GM12878 (cell line): ENCODE data around the gene C10orf88. TPM values are rescaled to one million over a fixed set of nuclear protein-coding genes. Genes with fewer than 3 reads are reported as not detected.

ENCODE experiments used
- ATAC-seq: fragments of 200-7000 bp; cut with Tn5 transposase; 3 replicates; pipeline ENCODE4 v1.9.1; 2020; ENCODE audit warnings: mild to moderate bottlenecking, moderate library complexity
- BruUV-seq: library from RNA; stranded (reverse); fragments of 400-500 nt; replicated peaks from 2 replicates; lab custom pipeline; 2021; lab: Mats Ljungman, UMichigan
- CTCF ChIA-PET: fragments of 300-600 bp; sonication (Branson Sonifier 250); formaldehyde crosslinking; extraction: SDS; loops from one replicate; lab custom pipeline; 2021; ENCODE audit warnings: inconsistent platforms; lab: Yijun Ruan, JAX
- POLR2A ChIA-PET: fragments of 350-600 bp; formaldehyde crosslinking; extraction: SDS; loops from one replicate; lab custom pipeline; 2021; ENCODE audit warnings: inconsistent platforms; lab: Charles Lee
- RAD21 ChIA-PET: fragments of 300-600 bp; sonication (Branson Sonifier 250); formaldehyde crosslinking; loops from one replicate; lab custom pipeline; 2023; ENCODE audit warnings: antibody characterized with exemption; ENCODE audit not compliant: unreplicated experiment; lab: Charles Lee
- SMC1A ChIA-PET: fragments of 300-600 bp; sonication (Branson Sonifier 250); formaldehyde crosslinking; loops from one replicate; lab custom pipeline; 2023; ENCODE audit not compliant: unreplicated experiment, uncharacterized antibody; lab: Charles Lee
- DNase-seq: peaks from one replicate; pipeline ENCODE4 v3.0.0-alpha.2; 2011; ENCODE audit warnings: low read depth, low spot score
- FAIRE-seq: peaks from 3 replicates; lab custom pipeline; 2011; peaks lifted over from hg19 to GRCh38; lab: Jason Lieb, UNC
- H2AFZ ChIP-seq: 2 replicates; pipeline ENCODE4 v1.6.0; 2011; ENCODE audit warnings: low read depth, low read length, control low read depth; ENCODE audit not compliant: control insufficient read depth
- H3K27ac ChIP-seq: 2 replicates; pipeline ENCODE4 v1.5.1; 2011; ENCODE audit warnings: control low read depth; ENCODE audit not compliant: control insufficient read depth, insufficient read depth
- H3K27me3 ChIP-seq, 2 experiments: replicated peaks in 1 of 2; 2 replicates each; pipeline versions ENCODE4 v1.6.0 to v1.6.1; 2011; ENCODE audit warnings: low read length in 1 of 2; ENCODE audit not compliant: control insufficient read depth in 2 of 2, insufficient read depth in 2 of 2
- H3K36me3 ChIP-seq, 2 experiments: 2 replicates each; pipeline ENCODE4 v1.5.1; 2011; ENCODE audit warnings: low read length in 1 of 2; ENCODE audit not compliant: control insufficient read depth in 2 of 2, insufficient read depth in 2 of 2
- H3K4me1 ChIP-seq: 2 replicates; pipeline ENCODE4 v1.6.1; 2011; ENCODE audit warnings: mild to moderate bottlenecking, low read length, moderate library complexity, mixed read lengths; ENCODE audit not compliant: control insufficient read depth, insufficient read depth
- H3K4me2 ChIP-seq: 2 replicates; pipeline ENCODE4 v1.6.0; 2011; ENCODE audit warnings: control low read depth; ENCODE audit not compliant: control insufficient read depth, insufficient read depth
- H3K4me3 ChIP-seq: fragments of 200-600 bp; sonication (generic); 2 replicates; pipeline ENCODE4 v1.5.1; 2016
- H3K79me2 ChIP-seq: 2 replicates; pipeline ENCODE4 v1.6.0; 2011; ENCODE audit warnings: low read length; ENCODE audit not compliant: control insufficient read depth, insufficient read depth
- H3K9ac ChIP-seq: 2 replicates; pipeline ENCODE4 v1.8.0; 2011; ENCODE audit warnings: low read length, control low read depth, mixed read lengths; ENCODE audit not compliant: control insufficient read depth, insufficient read depth
- H3K9me3 ChIP-seq: replicated peaks from 3 replicates; pipeline ENCODE4 v1.5.1; 2011; ENCODE audit warnings: mild to moderate bottlenecking, low read length; ENCODE audit not compliant: control insufficient read depth, insufficient read depth
- H4K20me1 ChIP-seq: 2 replicates; pipeline ENCODE4 v1.6.0; 2011; ENCODE audit not compliant: control insufficient read depth, insufficient read depth
- CHD4 ChIP-seq: fragments of 200-600 bp; sonication (generic); IDR thresholded peaks from 2 replicates; pipeline ENCODE4 v1.6.1; 2016; ENCODE audit warnings: mild to moderate bottlenecking
- GABPA ChIP-seq: IDR thresholded peaks from 2 replicates; pipeline ENCODE4 v1.6.1; 2014; ENCODE audit warnings: antibody characterized with exemption, low read depth, mild to moderate bottlenecking, inconsistent platforms
- GATAD2B ChIP-seq: fragments of 450-650 bp; conservative IDR thresholded peaks from 2 replicates; pipeline ENCODE4 v1.6.1; 2017; ENCODE audit warnings: low read depth, mild to moderate bottlenecking, moderate library complexity
- IRF3 ChIP-seq: fragments of 450-650 bp; IDR thresholded peaks from 2 replicates; pipeline ENCODE4 v1.6.1; 2014; ENCODE audit warnings: mild to moderate bottlenecking
- KAT2A ChIP-seq: conservative IDR thresholded peaks from 2 replicates; pipeline ENCODE4 v1.6.1; 2011; ENCODE audit warnings: low read depth, low read length; ENCODE audit not compliant: control insufficient read depth
- LARP7 ChIP-seq: fragments of 450-650 bp; IDR thresholded peaks from 2 replicates; pipeline ENCODE4 v1.6.1; 2017; ENCODE audit warnings: mild to moderate bottlenecking
- MTA3 ChIP-seq: IDR thresholded peaks from 2 replicates; pipeline ENCODE4 v1.6.1; 2012; ENCODE audit warnings: low read length, inconsistent platforms, borderline replicate concordance
- POLR2AphosphoS5 ChIP-seq: IDR thresholded peaks from 2 replicates; pipeline ENCODE4 v1.6.1; 2011; ENCODE audit warnings: mild to moderate bottlenecking, low read length, inconsistent platforms
- RAD21 ChIP-seq: IDR thresholded peaks from 2 replicates; pipeline ENCODE4 v1.6.1; 2011; ENCODE audit warnings: mild to moderate bottlenecking, low read depth, low read length, moderate library complexity; ENCODE audit not compliant: insufficient read depth
- TCF3 ChIP-seq: IDR thresholded peaks from 2 replicates; pipeline ENCODE4 v1.6.1; 2012; ENCODE audit warnings: low read depth, mild to moderate bottlenecking, low read length, borderline replicate concordance; ENCODE audit not compliant: insufficient read depth
- ZNF217 ChIP-seq: fragments of 450-650 bp; IDR thresholded peaks from 2 replicates; pipeline ENCODE4 v1.6.1; 2017; ENCODE audit warnings: antibody characterized with exemption, mild to moderate bottlenecking
- ZSCAN29 ChIP-seq: fragments of 450-650 bp; IDR thresholded peaks from 2 replicates; pipeline ENCODE4 v1.6.1; 2017; ENCODE audit warnings: mild to moderate bottlenecking, moderate library complexity
- WGBS: methylation state at CpG from one replicate; pipeline ENCODE4 v1.1.6; 2016; ENCODE audit warnings: low lambda C conversion rate; ENCODE audit not compliant: insufficient replicate concordance, insufficient coverage; ENCODE audit errors: missing lambda C conversion rate; 5-methylcytosine and 5-hydroxymethylcytosine counted together
- in situ Hi-C: fragments of 300-500 bp; cut with MboI; formaldehyde crosslinking; loops from 9 replicates; pipeline ENCODE4 v1.14.3; 2018; ENCODE audit warnings: mixed read lengths
- intact Hi-C: fragments of 100-400 bp; cut with micrococcal nuclease; formaldehyde crosslinking; loops from one replicate; pipeline ENCODE4 v1.14.2; 2022; ENCODE audit not compliant: unreplicated experiment
- polyA plus RNA-seq, 11 experiments: library from polyadenylated mRNA; depleted of rRNA in 4 of 11; unstranded in 6 of 11; stranded (reverse) in 5 of 11; fragments of >200 nt; fragmentation: Nextera tagmentation in 4 of 11; fragmentation: Illumina TruSeq in 1 of 11; extraction: Ambion mirVana in 4 of 11; extraction: Trizol in 1 of 11; gene quantifications; 1 replicate in 1 of 11; 2 replicates in 10 of 11; pipeline versions ENCODE4 v1.2.1 to v1.2.3, GENCODE V29; 2011 to 2016; ENCODE audit warnings: inconsistent platforms in 2 of 11, missing spikeins in 2 of 11, low read depth in 1 of 11
- total RNA-seq, 4 experiments: library from RNA; depleted of rRNA in 3 of 4; stranded (reverse); fragments of >200 nt in 3 of 4; fragmentation: Illumina TruSeq in 1 of 4; extraction: Trizol in 1 of 4; gene quantifications; 2 replicates each; pipeline versions ENCODE4 v1.2.1 to v1.2.3, GENCODE V29; 2013 to 2021

The C10orf88 gene
- total and polyA plus RNA-seq, 10 of the 15 experiments (the other 5 are each of a cell fraction or from before 2014, with no cell fraction given) = 4.7 to 12.5 (median 8.5) TPM

GRCh38 chr10:122984708-122985107 is 30.7 kb upstream of the C10orf88 start:
- H3K36me3 ChIP-seq = 0 out of 4 replicates have a peak, but pooled peaks cover 0 to 3% of the 10 kb centered on the region in 2 experiments
- no peaks in the 10 kb centered on the region for H4K20me1 ChIP-seq
- H2AFZ ChIP-seq = no peak overlapping the region
- no peak overlapping the region for H3K4me3 ChIP-seq
- 100% methylated on average over 2 of the region's 2 CpGs for WGBS
- in situ Hi-C loops = no loop called here
- H3K27me3 ChIP-seq = no peaks in the 10 kb centered on the region
- no peaks in the 10 kb centered on the region for H3K79me2 ChIP-seq
- RAD21 ChIA-PET = no interaction called here
- no peak for TF ChIP-seq MTA3
- TF ChIP-seq RAD21 = no peak
- TF ChIP-seq KAT2A = no peak
- TF ChIP-seq IRF3 = no peak
- POLR2A ChIA-PET = interaction anchor here (2.0 kb wide), 1 partner anchor 24 kb away, joined by 6 read pairs; the partner anchor contains the start of genes ACADSB and IKZF5
- CTCF ChIA-PET = interaction anchor here (1.4 to 4.9 kb wide), 3 partner anchors 22 to 335 kb away, joined by 3 to 19 read pairs (median 5); no protein-coding TSS in a partner anchor
- no peak overlapping the region for H3K27ac ChIP-seq
- ATAC-seq (no peak), DNase-seq (no peak), FAIRE-seq (no peak)
- intact Hi-C loops = no loop called here
- no peaks in the 10 kb centered on the region for H3K9me3 ChIP-seq
- no peak overlapping the region for H3K4me2 ChIP-seq
- peaks cover 4% of the 10 kb centered on the region for H3K4me1 ChIP-seq
- no peak overlapping the region for H3K9ac ChIP-seq
- SMC1A ChIA-PET = interaction anchor here (1.1 to 2.5 kb wide), 4 partner anchors 10 to 26 kb away, joined by 3 to 7 read pairs (median 6); no protein-coding TSS in a partner anchor
- no TSS peak for BruUV-seq

GRCh38 chr10:122983898-122984297 is 29.9 kb upstream of the C10orf88 start:
- H3K4me1 ChIP-seq = peaks cover 4% of the 10 kb centered on the region
- TF ChIP-seq GABPA (no peak), ZNF217 (no peak), LARP7 (no peak), TCF3 (no peak), GATAD2B (no peak), CHD4 (no peak), ZSCAN29 (no peak), POLR2AphosphoS5 (no peak)
- TF ChIP-seq, all 136 proteins: peak for 0
- ChIA-PET SMC1A (interaction anchor here (1.8 to 2.5 kb wide), 3 partner anchors 14 to 27 kb away, joined by 6 to 7 read pairs (median 6); no protein-coding TSS in a partner anchor), CTCF (interaction anchor here (1.1 to 4.9 kb wide), 4 partner anchors 14 to 335 kb away, joined by 3 to 19 read pairs (median 6); no protein-coding TSS in a partner anchor), RAD21 (no interaction called here), POLR2A (interaction anchor here (2.0 kb wide), 1 partner anchor 24 kb away, joined by 6 read pairs; the partner anchor contains the start of genes ACADSB and IKZF5)
- Histone ChIP-seq H3K4me2 (no peak overlapping the region), H3K4me3 (no peak overlapping the region), H3K9ac (no peak overlapping the region), H3K79me2 (no peaks in the 10 kb centered on the region), H2AFZ (no peak overlapping the region), H3K27ac (no peak overlapping the region), H3K36me3 (0 out of 4 replicates have a peak, but pooled peaks cover 0 to 3% of the 10 kb centered on the region in 2 experiments), H4K20me1 (no peaks in the 10 kb centered on the region), H3K27me3 (no peaks in the 10 kb centered on the region), H3K9me3 (no peaks in the 10 kb centered on the region)
- 95% methylated on average over 6 of the region's 6 CpGs for WGBS
- in situ Hi-C loops (no loop called here), intact Hi-C loops (no loop called here)
- no TSS peak for BruUV-seq
- DNase-seq (no peak), ATAC-seq (no peak), FAIRE-seq (no peak)
